Duodenal mucosa (tissue), 2 donors: Measurements from ENCODE around the gene NDE1.

Experiments used
- H3K27ac ChIP-seq: one replicate; pipeline ENCODE4 v1.7.0; 2013; ENCODE audit warnings: low read depth, low read length
- H3K27me3 ChIP-seq, 2 donors: one replicate each; pipeline ENCODE4 v1.7.0; 2013; ENCODE audit warnings: low read length in 2 of 2, control low read depth in 1 of 2; ENCODE audit not compliant: insufficient read depth in 2 of 2, control insufficient read depth in 1 of 2
- H3K36me3 ChIP-seq, 2 donors: one replicate each; pipeline ENCODE4 v1.7.0; 2013; ENCODE audit warnings: low read length in 2 of 2, control low read depth in 1 of 2; ENCODE audit not compliant: insufficient read depth in 2 of 2, control insufficient read depth in 1 of 2
- H3K4me1 ChIP-seq, 2 donors: one replicate each; pipeline ENCODE4 v1.7.0; 2013; ENCODE audit warnings: low read length in 2 of 2, control low read depth in 1 of 2; ENCODE audit not compliant: insufficient read depth in 2 of 2, control insufficient read depth in 1 of 2
- H3K4me3 ChIP-seq, 2 donors: one replicate each; pipeline ENCODE4 v1.7.0; 2013; ENCODE audit warnings: low read length in 2 of 2, low read depth in 1 of 2
- H3K9ac ChIP-seq, 2 donors: one replicate each; pipeline ENCODE4 v1.7.0; 2013; ENCODE audit warnings: low read length in 2 of 2, low read depth in 1 of 2
- H3K9me3 ChIP-seq, 2 donors: one replicate each; pipeline ENCODE4 v1.7.0; 2013; ENCODE audit warnings: low read length in 2 of 2, control low read depth in 1 of 2; ENCODE audit not compliant: control insufficient read depth in 1 of 2

NDE1 gene

GRCh38 chr16:15759070-15759469, 109.0 kb downstream of the NDE1 start:
- Histone ChIP-seq H3K4me3 (no peak overlapping the region), H3K27ac (no peak overlapping the region), H3K36me3 (no peaks in the 10 kb centered on the region)

GRCh38 chr16:15760129-15760528, 110.1 kb downstream of the NDE1 start:
- no peak overlapping the region for H3K27ac ChIP-seq
- H3K4me1 ChIP-seq = no peaks in the 10 kb centered on the region
- H3K9me3 ChIP-seq = no peaks in the 10 kb centered on the region
- H3K9ac ChIP-seq = no peak overlapping the region
- no peaks in the 10 kb centered on the region for H3K36me3 ChIP-seq
- H3K27me3 ChIP-seq = peaks cover 0 to 6% of the 10 kb centered on the region in 2 donors
- H3K4me3 ChIP-seq = no peak overlapping the region

More at GRCh38 chr16:15759070-15759469, 109.0 kb downstream of the NDE1 start:
- H3K9ac ChIP-seq = no peak overlapping the region
- no peaks in the 10 kb centered on the region for H3K4me1 ChIP-seq
- peaks cover 0 to 6% of the 10 kb centered on the region in 2 donors for H3K27me3 ChIP-seq
- no peaks in the 10 kb centered on the region for H3K9me3 ChIP-seq

- Histone ChIP-seq H3K27me3 (no peaks in the 10 kb centered on the region), H3K9ac (no peak overlapping the region), H3K4me3 (no peak overlapping the region), H3K36me3 (no peaks in the 10 kb centered on the region), H3K4me1 (no peaks in the 10 kb centered on the region), H3K27ac (no peak overlapping the region), H3K9me3 (peaks cover 0 to 2% of the 10 kb centered on the region in 2 donors)
Observed at GRCh38 chr16:15764112-15764511, 114.1 kb downstream of the NDE1 start.

- H3K4me3 ChIP-seq = no peak overlapping the region
- H3K9ac ChIP-seq = no peak overlapping the region
- H3K4me1 ChIP-seq = no peaks in the 10 kb centered on the region
- H3K27me3 ChIP-seq = no peaks in the 10 kb centered on the region
- H3K27ac ChIP-seq = no peak overlapping the region
- peaks cover 0 to 2% of the 10 kb centered on the region in 2 donors for H3K9me3 ChIP-seq
- H3K36me3 ChIP-seq = no peaks in the 10 kb centered on the region
Observed at GRCh38 chr16:15765116-15765515, 115.1 kb downstream of the NDE1 start.

GRCh38 chr16:15765880-15766279, 115.8 kb downstream of the NDE1 start:
- Histone ChIP-seq H3K9me3 (peaks cover 0 to 2% of the 10 kb centered on the region in 2 donors), H3K4me1 (no peaks in the 10 kb centered on the region), H3K27me3 (no peaks in the 10 kb centered on the region), H3K4me3 (no peak overlapping the region), H3K36me3 (no peaks in the 10 kb centered on the region), H3K9ac (no peak overlapping the region), H3K27ac (no peak overlapping the region)

- no peak overlapping the region for H3K4me3 ChIP-seq
- no peaks in the 10 kb centered on the region for H3K4me1 ChIP-seq
- H3K9ac ChIP-seq = no peak overlapping the region
- H3K36me3 ChIP-seq = no peaks in the 10 kb centered on the region
- peaks cover 0 to 2% of the 10 kb centered on the region in 2 donors for H3K9me3 ChIP-seq
- no peak overlapping the region for H3K27ac ChIP-seq
- no peaks in the 10 kb centered on the region for H3K27me3 ChIP-seq
Observed at GRCh38 chr16:15766918-15767317, 116.9 kb downstream of the NDE1 start.

- Histone ChIP-seq H3K9ac (no peak overlapping the region), H3K27me3 (no peaks in the 10 kb centered on the region), H3K27ac (no peak overlapping the region), H3K36me3 (no peaks in the 10 kb centered on the region), H3K4me3 (no peak overlapping the region), H3K9me3 (peaks cover 0 to 2% of the 10 kb centered on the region in 2 donors), H3K4me1 (no peaks in the 10 kb centered on the region)
Observed at GRCh38 chr16:15768201-15768600, 118.2 kb downstream of the NDE1 start.

- no peaks in the 10 kb centered on the region for H3K4me1 ChIP-seq
- no peak overlapping the region for H3K4me3 ChIP-seq
- H3K9me3 ChIP-seq = peaks cover 0 to 2% of the 10 kb centered on the region in 2 donors
- no peaks in the 10 kb centered on the region for H3K36me3 ChIP-seq
- H3K27ac ChIP-seq = no peak overlapping the region
- no peaks in the 10 kb centered on the region for H3K27me3 ChIP-seq
- H3K9ac ChIP-seq = no peak overlapping the region
Observed at GRCh38 chr16:15769239-15769638, 119.2 kb downstream of the NDE1 start.

- Histone ChIP-seq H3K36me3 (no peaks in the 10 kb centered on the region), H3K9me3 (peaks cover 0 to 2% of the 10 kb centered on the region in 2 donors), H3K9ac (no peak overlapping the region), H3K27me3 (no peaks in the 10 kb centered on the region), H3K4me1 (no peaks in the 10 kb centered on the region), H3K27ac (no peak overlapping the region), H3K4me3 (no peak overlapping the region)
Observed at GRCh38 chr16:15770107-15770506, 120.1 kb downstream of the NDE1 start.

GRCh38 chr16:15770512-15770911, 120.5 kb downstream of the NDE1 start:
- Histone ChIP-seq H3K9ac (no peak overlapping the region), H3K4me3 (no peak overlapping the region), H3K9me3 (peaks cover 0 to 2% of the 10 kb centered on the region in 2 donors), H3K4me1 (no peaks in the 10 kb centered on the region), H3K27ac (no peak overlapping the region), H3K27me3 (no peaks in the 10 kb centered on the region), H3K36me3 (no peaks in the 10 kb centered on the region)

- Histone ChIP-seq H3K9me3 (peaks cover 0 to 2% of the 10 kb centered on the region in 2 donors), H3K9ac (no peak overlapping the region), H3K27me3 (no peaks in the 10 kb centered on the region), H3K27ac (no peak overlapping the region), H3K4me1 (no peaks in the 10 kb centered on the region), H3K36me3 (no peaks in the 10 kb centered on the region), H3K4me3 (no peak overlapping the region)
Observed at GRCh38 chr16:15771694-15772093, 121.6 kb downstream of the NDE1 start.
